GM18873 (cell line): ENCODE data around the gene DPP8.
"Not testable (repeated sequence)": the region's sequence is repeated elsewhere in the genome, so short reads cannot be mapped to it uniquely, and the experiment has no call there.

ENCODE experiments used
- ATAC-seq: cut with Tn5 transposase; IDR thresholded peaks from one replicate; pipeline ENCODE4 v1.9.1; 2021; ENCODE audit warnings: mild to moderate bottlenecking, moderate library complexity, moderate number of reproducible peaks; ENCODE audit not compliant: unreplicated experiment, low FRiP score

DPP8 gene

GRCh38 chr15:65528461-65529060 is 11.1 kb upstream of the DPP8 start:
- ATAC-seq, result no peak

DNA sequence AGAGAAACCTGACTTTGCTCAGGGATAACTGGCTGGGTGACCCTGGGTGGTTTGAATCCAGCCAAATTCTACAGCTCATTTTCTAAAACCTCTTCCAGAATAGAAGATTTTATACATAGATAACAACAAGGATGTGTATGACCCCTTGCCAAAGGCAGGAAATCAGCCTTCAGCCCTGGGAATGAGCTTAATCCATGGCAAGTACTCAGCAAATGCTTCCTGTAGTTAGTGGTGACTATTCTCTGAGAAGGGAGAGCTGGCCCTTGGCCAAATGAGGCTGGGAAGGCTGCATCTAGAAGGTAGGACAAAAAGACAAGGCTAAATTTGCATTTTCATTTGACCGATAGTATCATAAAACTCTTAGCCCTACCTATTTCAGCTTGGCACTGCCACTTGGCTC is 8.1 kb upstream of the DPP8 start:
- no peak for ATAC-seq

DNA sequence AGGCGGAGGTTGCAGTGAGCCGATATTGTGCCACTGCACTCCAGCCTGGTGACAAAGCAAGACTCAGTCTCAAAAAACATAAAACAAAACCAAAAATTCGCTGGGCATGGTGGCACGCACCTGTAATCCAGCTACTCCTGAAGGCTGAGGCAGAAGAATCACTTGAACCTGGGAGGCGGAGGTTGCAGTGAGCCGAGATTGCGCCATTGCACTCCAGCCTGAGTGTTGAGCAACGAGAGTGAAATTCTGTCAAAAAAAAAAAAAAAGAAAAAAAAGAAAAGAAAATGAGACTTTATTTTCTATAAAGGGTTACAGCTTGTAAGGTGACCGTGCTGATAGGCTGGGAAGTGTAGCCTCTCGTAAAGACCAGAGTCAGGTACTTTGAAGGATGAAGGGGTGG is 6.7 kb upstream of the DPP8 start:
- no peak for ATAC-seq

DNA sequence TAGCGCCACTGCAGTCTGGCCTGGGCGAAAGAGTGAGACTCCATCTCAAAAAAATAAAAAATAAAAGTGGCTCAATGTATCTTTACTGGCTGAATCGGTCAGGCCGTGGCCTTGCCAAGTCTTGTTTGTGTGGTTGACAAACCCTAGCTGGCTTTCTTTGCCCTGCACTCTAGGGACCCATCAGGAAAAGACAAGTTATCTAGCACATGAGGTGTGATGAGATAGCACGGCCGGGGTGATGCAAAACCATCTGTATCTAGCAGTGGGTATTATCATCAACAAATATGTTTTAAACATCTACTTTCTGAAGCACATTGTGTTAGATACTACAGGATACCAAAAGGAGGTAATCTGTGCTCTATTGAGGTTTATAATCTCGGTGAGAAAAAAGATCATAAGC is 3.9 kb upstream of the DPP8 start:
- no peak for ATAC-seq

DNA sequence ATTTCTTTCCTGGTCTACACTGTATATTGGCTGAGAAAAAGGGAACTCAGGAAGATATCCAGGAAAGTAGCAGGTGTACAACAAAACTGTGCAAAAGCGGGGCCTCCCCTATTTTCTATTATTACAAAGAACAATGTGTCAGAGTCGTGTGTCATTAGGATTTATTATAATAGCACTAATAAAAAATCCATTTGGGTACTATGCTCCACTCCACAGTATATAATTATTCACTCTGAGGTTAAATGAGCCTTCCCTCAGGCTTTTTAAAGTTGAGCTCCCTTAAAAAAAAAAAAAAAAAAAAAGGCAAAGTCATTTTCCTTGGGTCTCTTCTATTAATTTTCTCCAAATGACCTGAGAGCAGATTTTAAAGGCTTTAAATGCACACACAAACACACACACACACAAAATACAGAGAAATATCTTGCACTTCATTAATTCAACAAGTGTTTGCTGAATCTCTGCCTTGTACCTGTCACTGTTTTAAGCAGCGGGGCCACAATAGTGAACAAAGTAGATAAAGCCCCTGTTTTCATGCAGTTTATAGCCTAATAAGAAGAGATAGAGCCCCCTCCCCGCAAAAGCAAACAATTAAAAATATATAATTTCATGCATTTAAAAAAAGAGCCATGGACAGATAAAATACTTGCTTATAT is 1.3 kb upstream of the DPP8 start:
- ATAC-seq, result no peak

GRCh38 chr15:65517866-65518207 is 348 bp upstream of the DPP8 start:
- ATAC-seq, result peak; percentile 20

DNA sequence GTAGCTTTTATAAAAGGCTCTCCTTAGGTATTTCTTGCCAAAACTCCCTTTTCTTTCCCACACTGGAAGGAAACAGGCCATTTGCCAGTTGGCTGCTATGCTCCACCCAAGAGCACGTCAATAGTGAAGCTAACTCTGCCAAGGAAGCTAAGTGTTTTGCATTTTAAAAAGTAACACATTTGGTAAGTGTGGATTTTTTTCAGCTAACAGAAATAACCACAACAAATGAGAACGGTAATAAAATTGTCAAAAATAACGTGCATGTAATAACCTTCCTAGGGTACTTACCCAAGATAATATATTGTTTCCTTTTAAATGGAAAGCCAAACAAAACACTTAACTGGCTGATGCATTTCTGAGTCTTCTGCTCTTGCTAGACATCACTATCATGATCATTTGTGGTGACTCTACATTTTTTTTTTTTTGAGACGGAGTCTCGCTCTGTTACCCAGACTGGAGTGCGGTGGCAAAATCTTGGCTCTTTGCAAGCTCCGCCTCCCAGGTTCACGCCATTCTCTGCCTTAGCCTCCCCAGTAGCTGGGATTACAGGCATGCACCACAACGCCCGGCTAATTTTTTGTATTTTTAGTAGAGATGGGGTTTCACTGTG is 4.6 kb downstream of the DPP8 start:
- no peak for ATAC-seq

DNA sequence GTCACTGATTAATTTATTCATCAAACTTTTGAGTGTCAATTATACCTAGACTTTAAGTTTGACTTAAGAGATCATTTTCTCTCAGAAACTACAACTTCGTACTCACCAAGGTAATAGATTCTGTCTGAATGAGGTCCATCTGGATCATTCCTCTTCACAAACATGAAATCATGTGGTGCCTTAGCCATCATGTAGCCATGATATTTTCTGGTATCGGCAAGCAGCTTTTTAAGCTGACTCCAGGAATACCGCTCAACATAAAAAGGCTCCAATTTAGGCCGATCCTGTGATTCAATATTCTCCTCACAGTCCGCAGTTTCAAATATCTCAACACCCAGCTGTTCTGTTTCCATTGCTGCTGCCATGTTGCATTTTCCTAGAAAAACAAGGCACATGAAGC is 5.3 kb downstream of the DPP8 start:
- no peak for ATAC-seq

DNA sequence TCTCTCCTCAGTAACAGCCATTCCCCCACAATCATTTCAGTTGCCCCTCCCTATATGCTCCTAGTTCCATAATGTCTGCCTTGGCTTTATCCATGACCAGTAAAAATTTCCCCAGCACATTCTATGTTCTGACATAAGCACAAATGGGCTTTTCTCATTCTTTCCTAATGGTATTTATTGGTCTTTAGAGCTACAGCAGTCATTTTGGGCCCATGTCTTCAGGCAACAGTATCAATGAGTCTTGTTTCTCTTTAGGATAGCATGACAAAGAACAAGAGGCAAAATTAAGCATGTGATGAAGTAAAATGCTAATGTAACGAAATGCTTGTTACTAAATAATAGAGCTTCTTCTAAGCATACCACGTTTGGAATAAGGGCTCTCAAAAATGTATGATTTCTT is 8.2 kb downstream of the DPP8 start:
- ATAC-seq, result no peak

- no peak for ATAC-seq
Observed at GRCh38 chr15:65494076-65494475, 23.4 kb downstream of the DPP8 start.

DNA sequence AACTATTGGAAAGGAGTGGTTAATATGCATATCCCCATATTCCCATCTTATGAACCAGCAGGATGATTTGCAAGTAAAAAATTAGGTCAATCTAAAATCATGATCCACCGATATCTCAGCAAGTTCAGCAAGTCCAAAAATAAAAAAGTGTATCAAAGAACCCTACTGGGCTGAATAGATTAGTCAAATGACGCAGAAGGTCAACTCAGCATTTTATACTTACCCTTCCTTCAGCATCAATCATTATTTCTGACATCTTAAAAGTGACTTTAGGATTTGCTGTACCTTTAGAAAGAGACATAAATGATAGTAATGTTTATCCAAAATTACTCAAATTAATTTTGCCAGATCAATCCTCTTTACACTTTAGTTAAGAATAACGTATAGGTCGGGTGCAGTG is 32.6 kb downstream of the DPP8 start:
- no peak for ATAC-seq

DNA sequence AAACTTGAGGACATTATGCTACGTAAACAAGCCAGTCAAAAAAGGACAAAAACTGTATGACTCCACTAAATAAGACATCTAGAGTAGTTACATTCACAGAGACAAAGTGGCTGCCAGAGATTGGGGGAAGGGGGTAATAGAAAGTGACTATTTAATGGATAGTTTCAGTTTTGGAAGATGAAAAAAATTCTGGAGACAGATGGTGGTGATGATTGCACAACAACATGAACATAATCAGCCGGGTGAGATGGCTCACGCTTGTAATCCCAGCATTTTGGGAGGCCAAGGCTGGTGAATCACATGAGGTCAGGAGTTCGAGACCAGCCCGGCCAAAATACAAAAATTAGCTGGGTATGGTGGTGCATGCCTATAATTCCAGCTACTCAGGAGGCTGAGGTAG is 40.6 kb downstream of the DPP8 start:
- ATAC-seq, result no peak

DNA sequence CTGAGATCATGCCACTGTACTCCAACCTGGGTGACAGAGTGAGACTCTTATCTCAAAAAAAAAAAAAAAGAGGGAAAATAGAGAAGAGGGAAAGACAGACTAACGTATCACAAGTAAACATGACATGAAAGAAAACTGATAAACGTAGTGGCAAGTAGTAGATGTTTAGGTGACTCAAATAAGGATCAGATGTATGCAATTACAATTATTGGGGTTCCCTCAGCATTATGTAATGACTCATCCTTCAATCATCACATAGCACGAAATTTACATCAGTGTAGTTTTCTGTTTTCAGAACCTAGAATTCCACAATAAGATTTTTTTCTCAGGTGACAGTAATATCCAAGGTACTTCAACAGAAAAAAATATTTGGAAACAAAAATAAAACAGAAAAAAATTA is 46.6 kb downstream of the DPP8 start:
- no peak for ATAC-seq

GRCh38 chr15:65468229-65468909 is 49.1 kb downstream of the DPP8 start:
- ATAC-seq, result no peak

DNA sequence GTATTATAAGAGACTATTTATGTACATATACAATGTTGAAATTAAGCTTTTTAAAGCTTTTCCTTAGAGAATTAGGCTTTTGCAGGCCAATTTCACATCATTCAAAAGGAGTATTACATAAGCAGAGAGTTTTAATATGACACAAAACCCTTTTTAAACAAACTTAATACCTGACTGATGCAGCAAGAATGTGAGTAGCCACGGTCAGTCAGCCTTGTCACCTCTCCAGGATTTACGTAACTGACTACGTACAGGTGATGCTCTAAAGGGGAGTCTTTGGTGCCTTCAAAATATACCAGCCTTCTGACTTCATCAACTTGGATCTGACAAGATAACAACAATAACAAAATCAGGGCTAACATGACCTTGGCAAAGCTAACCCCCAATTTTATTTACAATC is 50.6 kb downstream of the DPP8 start:
- ATAC-seq, result no peak

DNA sequence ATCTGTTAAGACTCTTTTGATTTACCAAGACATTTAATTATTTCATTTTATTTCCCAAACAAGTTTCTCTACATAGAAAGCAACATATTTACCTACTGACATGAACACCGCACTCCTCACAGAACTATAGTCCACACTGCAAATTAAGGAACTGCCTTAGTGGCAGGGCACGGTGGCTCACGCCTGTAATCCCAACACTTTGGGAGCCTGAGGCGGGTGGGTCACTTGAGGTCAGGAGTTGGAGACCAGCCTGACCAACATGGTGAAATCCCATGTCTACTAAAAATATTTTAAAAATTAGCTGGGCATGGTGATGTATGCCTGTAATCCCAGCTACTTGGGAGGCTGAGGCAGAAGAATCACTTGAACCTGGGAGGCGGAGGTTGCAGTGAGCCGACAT is 54.4 kb downstream of the DPP8 start:
- ATAC-seq, result not testable (repeated sequence)

DNA sequence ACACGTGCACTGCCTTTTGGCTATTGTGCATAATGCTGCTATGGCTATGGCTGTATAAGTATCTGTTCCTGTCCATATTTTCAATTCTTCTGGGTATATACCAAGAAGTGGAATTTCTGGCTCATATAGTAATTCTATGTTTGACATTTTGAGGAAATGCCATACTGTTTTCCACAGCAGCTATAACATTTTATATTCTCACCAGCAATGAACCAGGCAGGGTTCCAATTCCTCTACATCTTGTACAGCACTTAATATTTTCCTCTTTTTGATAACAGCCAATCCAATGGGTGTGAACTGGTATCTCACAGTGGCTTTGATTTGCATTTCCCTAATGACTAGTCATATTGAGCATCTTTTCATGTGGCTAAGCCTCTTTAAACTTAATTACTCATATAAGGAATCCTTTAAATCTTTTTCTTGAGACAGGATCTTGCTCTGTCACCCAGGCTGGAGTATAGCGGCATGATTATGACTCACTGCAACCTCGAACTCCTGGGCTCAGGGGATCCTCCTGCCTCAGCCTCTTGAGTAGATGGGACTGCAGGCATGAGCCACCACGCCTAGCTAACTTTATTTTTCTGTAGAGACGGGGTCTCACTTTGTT is 56.6 kb downstream of the DPP8 start:
- ATAC-seq, result no peak

DNA sequence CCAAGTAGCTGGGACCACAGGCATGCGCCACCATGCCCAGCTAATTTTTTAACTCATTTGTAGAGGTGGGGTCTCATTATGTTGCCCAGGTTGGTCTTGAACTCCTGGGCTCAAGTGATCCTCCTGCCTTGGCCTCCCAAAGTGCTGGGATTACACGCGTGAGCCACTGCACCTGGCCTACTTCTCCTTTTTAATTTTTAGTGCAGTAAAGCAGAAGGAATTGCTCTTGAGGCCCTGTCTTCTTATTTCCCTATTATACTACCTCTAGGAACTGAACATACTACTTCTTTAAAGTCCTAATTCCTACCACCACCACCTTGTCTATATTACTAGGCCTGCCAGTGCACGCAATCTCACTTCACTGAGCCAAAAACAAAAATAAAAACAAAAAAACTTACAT is 62.2 kb downstream of the DPP8 start:
- not testable (repeated sequence) for ATAC-seq

GRCh38 chr15:65451989-65452388 is 65.5 kb downstream of the DPP8 start:
- ATAC-seq, result no peak

DNA sequence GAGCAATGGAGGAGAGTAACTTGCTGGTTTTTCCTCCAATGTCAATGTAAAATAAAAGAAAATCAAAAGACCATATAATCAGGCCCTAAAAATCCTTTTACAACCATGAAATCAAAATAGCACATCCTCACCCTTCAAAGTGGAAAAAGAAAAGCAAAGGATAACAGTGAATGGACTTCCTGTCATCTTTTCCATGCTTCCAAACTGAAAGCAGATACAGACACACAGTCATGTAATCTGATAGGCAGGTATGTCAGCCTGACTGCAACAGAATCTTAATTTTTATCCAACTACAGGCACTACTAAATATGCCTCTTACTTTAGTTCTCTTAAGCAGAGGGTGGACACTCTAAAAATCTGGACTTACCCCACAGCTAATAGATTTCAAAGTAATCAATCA is 66.9 kb downstream of the DPP8 start:
- no peak for ATAC-seq

DNA sequence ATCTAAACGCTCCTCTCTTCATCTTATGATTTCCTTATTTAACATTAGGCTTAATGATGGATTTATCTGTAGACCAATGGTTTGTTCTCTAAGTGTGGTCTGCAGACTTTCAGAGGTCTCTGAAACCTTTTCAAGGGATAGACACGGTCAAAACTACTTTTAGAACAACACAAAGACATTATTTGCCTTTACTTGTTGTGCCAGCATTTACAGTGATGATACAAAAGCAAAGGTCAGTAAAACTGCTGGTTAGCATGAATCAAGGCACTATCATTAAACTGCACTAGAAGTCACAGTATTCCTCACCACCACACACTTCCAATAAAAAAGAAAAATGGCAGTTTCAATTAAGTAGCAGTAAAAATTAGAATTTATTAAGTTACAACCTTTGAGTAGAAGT is 70.3 kb downstream of the DPP8 start:
- ATAC-seq, result no peak
